Loucy (cell line): Measurements from ENCODE around the gene TDRD9.
A peak's percentile ranks its signal among the peaks of the same experiment; 100 is the strongest.

Experiments used
- H2AFZ ChIP-seq: fragments of 200-600 bp; sonication (generic); 2 replicates; pipeline ENCODE4 v1.6.0; 2016; ENCODE audit warnings: antibody characterized with exemption, mild to moderate bottlenecking, low read length, moderate library complexity
- H3F3A ChIP-seq: fragments of 200-600 bp; 2 replicates; pipeline ENCODE4 v1.6.0; 2016; ENCODE audit warnings: antibody characterized with exemption, low read depth, mild to moderate bottlenecking
- H3K27me3 ChIP-seq: fragments of 200-600 bp; sonication (generic); 2 replicates; pipeline ENCODE4 v1.6.1; 2014; ENCODE audit warnings: low read length, mild to moderate bottlenecking; ENCODE audit not compliant: insufficient read depth, poor library complexity, severe bottlenecking
- H3K36me3 ChIP-seq: fragments of 200-600 bp; sonication (generic); 2 replicates; pipeline ENCODE4 v1.6.1; 2016; ENCODE audit warnings: low read length; ENCODE audit not compliant: insufficient read depth
- H3K4me1 ChIP-seq: fragments of 200-600 bp; sonication (generic); 2 replicates; pipeline ENCODE4 v1.5.1; 2014; ENCODE audit warnings: low read length, mild to moderate bottlenecking; ENCODE audit not compliant: insufficient read depth, poor library complexity, severe bottlenecking
- H3K4me2 ChIP-seq: fragments of 200-600 bp; sonication (generic); 2 replicates; pipeline ENCODE4 v1.6.0; 2014; ENCODE audit warnings: antibody characterized with exemption, low read length, low read depth, mild to moderate bottlenecking; ENCODE audit not compliant: poor library complexity, severe bottlenecking
- H3K4me3 ChIP-seq: fragments of 200-600 bp; sonication (generic); 2 replicates; pipeline ENCODE4 v1.5.1; 2014; ENCODE audit warnings: low read length, mild to moderate bottlenecking, mixed read lengths; ENCODE audit not compliant: poor library complexity, severe bottlenecking
- H3K79me2 ChIP-seq: fragments of 200-600 bp; sonication (generic); 2 replicates; pipeline ENCODE4 v1.6.1; 2014; ENCODE audit warnings: low read length; ENCODE audit not compliant: insufficient read depth
- H3K9ac ChIP-seq: fragments of 200-600 bp; sonication (generic); 2 replicates; pipeline ENCODE4 v1.6.0; 2014; ENCODE audit warnings: mild to moderate bottlenecking, low read depth, low read length, moderate library complexity; ENCODE audit not compliant: poor library complexity, severe bottlenecking
- H3K9me2 ChIP-seq: fragments of 200-600 bp; sonication (generic); replicated peaks from 2 replicates; pipeline ENCODE4 v1.6.1; 2016; ENCODE audit warnings: low read depth, low read length, mixed read lengths
- H3K9me3 ChIP-seq: fragments of 200-600 bp; sonication (generic); 2 replicates; pipeline ENCODE4 v1.6.1; 2014; ENCODE audit warnings: mild to moderate bottlenecking, antibody characterized with exemption, low read length, low read depth; ENCODE audit not compliant: insufficient read depth
- H4K20me1 ChIP-seq: fragments of 200-600 bp; sonication (generic); 2 replicates; pipeline ENCODE4 v1.6.0; 2014; ENCODE audit warnings: antibody characterized with exemption, low read length, mild to moderate bottlenecking; ENCODE audit not compliant: insufficient read depth, poor library complexity, severe bottlenecking
- CTCF ChIP-seq: fragments of 200-600 bp; sonication (generic); conservative IDR thresholded peaks from 2 replicates; pipeline ENCODE4 v1.5.1; 2014; ENCODE audit warnings: mild to moderate bottlenecking, antibody characterized with exemption, low read length
- EZH2phosphoT487 ChIP-seq: fragments of 200-600 bp; IDR thresholded peaks from 2 replicates; pipeline ENCODE4 v1.6.1; 2018; ENCODE audit warnings: antibody characterized with exemption, mild to moderate bottlenecking, moderate library complexity, borderline replicate concordance

The TDRD9 gene

GRCh38 chr14:104073764-104074163 lies 145.5 kb downstream of the TDRD9 start:
- H3K9me2 ChIP-seq, result no peaks in the 10 kb centered on the region
- no peaks in the 10 kb centered on the region for H3K27me3 ChIP-seq
- H3K9ac ChIP-seq, result no peak overlapping the region
- TF ChIP-seq EZH2phosphoT487 (no peak), CTCF (no peak)
- H3K4me1 ChIP-seq, result no peaks in the 10 kb centered on the region
- H3K9me3 ChIP-seq, result peaks cover 6% of the 10 kb centered on the region; the same call in 1 of the 2 replicates
- H3K4me3 ChIP-seq, result no peak overlapping the region
- H2AFZ ChIP-seq, result no peak overlapping the region
- H3K4me2 ChIP-seq, result no peak overlapping the region
- H3K36me3 ChIP-seq, result no peaks in the 10 kb centered on the region
- H4K20me1 ChIP-seq, result no peaks in the 10 kb centered on the region
- no peaks in the 10 kb centered on the region for H3F3A ChIP-seq
- no peaks in the 10 kb centered on the region for H3K79me2 ChIP-seq

GRCh38 chr14:104075530-104076151 lies 147.4 kb downstream of the TDRD9 start:
- Histone ChIP-seq H3K4me2 (no peak overlapping the region), H3K9me2 (no peaks in the 10 kb centered on the region), H3K79me2 (no peaks in the 10 kb centered on the region), H3K9me3 (peaks cover 6% of the 10 kb centered on the region; the same call in 1 of the 2 replicates), H3K36me3 (no peaks in the 10 kb centered on the region), H3K4me1 (no peaks in the 10 kb centered on the region), H3K9ac (no peak overlapping the region), H4K20me1 (no peaks in the 10 kb centered on the region), H2AFZ (no peak overlapping the region), H3K4me3 (no peak overlapping the region), H3F3A (no peaks in the 10 kb centered on the region), H3K27me3 (no peaks in the 10 kb centered on the region)
- TF ChIP-seq CTCF (peak; percentile 73), EZH2phosphoT487 (no peak)

- no peak for TF ChIP-seq EZH2phosphoT487
- no peak for TF ChIP-seq CTCF
These were observed 148.5 kb downstream of the TDRD9 start for GRCh38 chr14:104076743-104077142.

More at GRCh38 chr14:104076743-104077142, 148.5 kb downstream of the TDRD9 start:
- H3K9ac ChIP-seq, result no peak overlapping the region
- no peak overlapping the region for H3K4me3 ChIP-seq
- H3K4me1 ChIP-seq, result no peaks in the 10 kb centered on the region
- H3F3A ChIP-seq, result no peaks in the 10 kb centered on the region
- H3K36me3 ChIP-seq, result no peaks in the 10 kb centered on the region
- no peaks in the 10 kb centered on the region for H3K9me2 ChIP-seq
- no peaks in the 10 kb centered on the region for H4K20me1 ChIP-seq
- peaks cover 6% of the 10 kb centered on the region; the same call in 1 of the 2 replicates for H3K9me3 ChIP-seq
- no peaks in the 10 kb centered on the region for H3K27me3 ChIP-seq
- 0 out of 2 replicates have a peak overlapping the region, but pooled peaks have one; percentile 38 for H2AFZ ChIP-seq
- no peaks in the 10 kb centered on the region for H3K79me2 ChIP-seq
- no peak overlapping the region for H3K4me2 ChIP-seq
